HG02571 (cell line): ENCODE results near the gene MED16.
"Not testable (repeated sequence)": the region's sequence is repeated elsewhere in the genome, so short reads cannot be mapped to it uniquely, and the experiment has no call there.

Source experiments
- ATAC-seq: cut with Tn5 transposase; IDR thresholded peaks from one replicate; pipeline ENCODE4 v1.9.1; 2021; ENCODE audit warnings: mild to moderate bottlenecking, moderate library complexity; ENCODE audit not compliant: unreplicated experiment

MED16 gene

DNA sequence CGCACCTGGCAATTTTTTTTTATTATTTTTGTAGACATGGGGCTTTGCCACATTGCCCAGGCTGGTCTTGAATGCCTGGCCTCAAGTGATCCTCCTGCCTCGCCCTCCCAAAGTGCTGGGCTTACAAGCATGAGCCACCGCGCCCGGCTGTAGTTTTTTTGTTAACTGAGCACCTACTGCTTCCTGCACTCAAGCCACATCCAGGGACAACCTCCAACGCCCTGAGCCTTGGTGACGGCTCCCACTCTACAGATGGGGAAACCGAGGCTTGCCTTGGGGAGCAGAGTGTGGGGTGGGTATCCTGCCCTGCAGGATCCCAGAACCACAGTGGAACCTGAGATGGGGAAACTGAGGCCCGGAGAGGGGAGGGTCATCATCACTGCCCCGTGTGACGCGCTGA is 37.8 kb downstream of the MED16 start:
- ATAC-seq, result no peak

DNA sequence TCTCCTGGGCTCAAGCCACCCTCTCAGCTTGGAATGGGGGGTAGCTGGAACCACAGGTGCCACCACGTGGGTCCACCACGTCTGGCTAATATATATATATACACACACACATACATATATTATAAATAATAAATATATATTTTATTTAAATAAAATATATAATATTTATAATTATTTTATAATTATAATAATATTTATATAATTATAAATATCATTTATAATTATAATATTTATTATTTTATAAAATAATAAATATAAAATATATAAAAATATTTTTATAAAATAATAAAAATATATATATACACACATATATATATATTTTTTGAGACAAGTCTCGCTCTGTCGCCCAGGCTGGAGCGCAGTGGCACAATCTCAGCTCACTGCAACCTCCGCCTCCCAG is 38.4 kb downstream of the MED16 start:
- no peak for ATAC-seq

GRCh38 chr19:853614-854220 is 39.3 kb downstream of the MED16 start:
- not testable (repeated sequence) for ATAC-seq

- ATAC-seq, result no peak
These were observed 39.9 kb downstream of the MED16 start for GRCh38 chr19:853014-853585.

DNA sequence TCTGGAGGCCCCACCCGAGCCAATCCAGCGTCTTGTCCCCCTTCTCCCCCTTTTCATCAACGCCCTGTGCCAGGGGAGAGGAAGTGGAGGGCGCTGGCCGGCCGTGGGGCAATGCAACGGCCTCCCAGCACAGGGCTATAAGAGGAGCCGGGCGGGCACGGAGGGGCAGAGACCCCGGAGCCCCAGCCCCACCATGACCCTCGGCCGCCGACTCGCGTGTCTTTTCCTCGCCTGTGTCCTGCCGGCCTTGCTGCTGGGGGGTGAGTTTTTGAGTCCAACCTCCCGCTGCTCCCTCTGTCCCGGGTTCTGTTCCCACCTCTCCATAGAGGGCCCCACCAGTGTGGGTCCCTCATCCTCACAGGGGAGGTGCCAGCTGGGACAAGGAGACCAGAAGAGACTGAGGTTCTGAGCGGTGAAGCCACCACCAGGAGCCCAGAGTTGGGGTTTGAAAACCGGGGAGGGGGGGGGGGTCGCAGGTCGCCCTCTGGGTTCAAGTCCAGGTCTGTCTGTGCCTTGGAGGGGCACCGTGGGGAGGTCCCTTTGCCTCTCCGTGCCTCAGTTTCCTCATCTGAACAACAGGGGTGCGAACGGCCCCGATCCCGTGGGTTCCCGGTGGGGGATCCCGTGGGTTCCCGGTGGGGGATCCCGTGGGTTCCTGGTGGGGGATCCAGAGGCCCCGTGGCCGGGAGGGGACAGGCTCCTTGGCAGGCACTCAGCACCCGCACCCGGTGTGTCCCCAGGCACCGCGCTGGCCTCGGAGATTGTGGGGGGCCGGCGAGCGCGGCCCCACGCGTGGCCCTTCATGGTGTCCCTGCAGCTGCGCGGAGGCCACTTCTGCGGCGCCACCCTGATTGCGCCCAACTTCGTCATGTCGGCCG is 40.6 kb downstream of the MED16 start, which contains the start of gene ELANE:
ELANE (plus strand) TSS at position 168 of the 878 bp plus-strand sequence; CDS start at position 194, 26 bp downstream.
- ATAC-seq, result no peak

DNA sequence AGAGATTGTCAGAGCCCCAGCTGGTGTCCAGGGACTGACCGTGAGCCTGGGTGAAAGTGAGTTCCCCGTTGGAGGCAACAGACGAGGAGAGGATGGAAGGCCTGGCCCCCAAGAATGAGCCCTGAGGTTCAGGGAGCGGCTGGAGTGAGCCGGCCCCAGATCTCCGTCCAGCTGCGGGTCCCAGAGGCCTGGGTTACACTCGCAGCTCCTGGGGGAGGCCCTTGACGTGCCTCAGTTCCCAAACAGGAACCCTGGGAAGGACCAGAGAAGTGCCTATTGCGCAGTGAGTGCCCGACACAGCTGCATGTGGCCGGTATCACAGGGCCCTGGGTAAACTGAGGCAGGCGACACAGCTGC is 42.0 kb downstream of the MED16 start:
- ATAC-seq, result no peak

DNA sequence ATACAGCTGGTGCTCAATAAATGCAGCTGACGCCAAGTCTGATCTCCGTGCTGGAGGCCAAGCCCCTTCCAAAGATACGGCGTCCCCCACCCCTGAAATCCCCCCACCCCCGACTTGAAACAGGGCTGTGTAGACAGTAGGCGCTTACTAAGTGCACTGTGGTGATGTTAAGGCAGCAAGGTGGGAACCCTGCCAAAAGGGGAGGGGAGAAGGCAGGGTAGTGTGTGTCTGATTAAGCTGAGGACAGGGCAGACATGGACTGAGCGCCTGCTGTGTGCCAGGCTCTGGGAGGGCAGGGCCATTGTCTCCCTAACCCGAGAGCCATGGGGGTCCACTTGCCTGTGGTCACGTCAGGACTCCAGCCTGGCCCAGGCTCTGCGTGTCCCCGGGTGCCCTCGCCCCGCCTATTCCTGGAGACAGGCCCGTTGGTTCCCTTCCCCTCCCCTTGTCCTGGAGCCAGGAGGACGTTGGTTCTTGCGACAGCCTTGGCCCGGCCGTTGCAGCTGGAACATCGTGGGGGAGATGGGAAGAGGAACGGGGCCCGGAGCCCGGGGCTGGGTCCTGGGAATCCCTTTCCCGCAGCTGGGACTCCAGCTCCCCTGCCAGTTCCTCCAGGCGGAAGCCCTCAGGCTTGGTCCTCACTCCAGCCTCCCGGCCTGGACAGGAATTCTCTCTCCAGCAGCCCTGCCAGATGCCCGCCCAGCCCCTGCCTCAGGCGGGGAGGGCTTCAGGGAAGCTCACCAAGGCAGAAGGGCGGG is 42.6 kb downstream of the MED16 start:
- no peak for ATAC-seq

DNA sequence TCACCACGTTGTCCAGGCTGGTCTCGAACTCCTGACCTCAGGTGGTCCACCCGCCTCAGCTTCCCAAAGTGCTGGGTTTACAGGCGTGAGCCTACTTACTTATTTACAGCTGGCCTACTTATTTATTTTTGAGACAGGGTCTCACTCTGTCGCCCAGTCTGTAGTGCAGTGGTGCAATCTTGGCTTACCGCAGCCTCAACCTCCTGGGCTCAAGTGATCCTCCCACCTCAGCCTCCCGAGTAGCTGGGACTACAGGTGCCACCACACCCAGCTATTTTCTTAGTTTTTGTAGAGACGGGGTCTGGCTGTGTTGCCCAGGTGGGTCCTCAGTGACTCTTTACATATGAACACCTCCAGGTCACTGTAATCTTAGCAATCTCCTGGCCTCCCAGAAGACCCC is 43.8 kb downstream of the MED16 start:
- not testable (repeated sequence) for ATAC-seq

DNA sequence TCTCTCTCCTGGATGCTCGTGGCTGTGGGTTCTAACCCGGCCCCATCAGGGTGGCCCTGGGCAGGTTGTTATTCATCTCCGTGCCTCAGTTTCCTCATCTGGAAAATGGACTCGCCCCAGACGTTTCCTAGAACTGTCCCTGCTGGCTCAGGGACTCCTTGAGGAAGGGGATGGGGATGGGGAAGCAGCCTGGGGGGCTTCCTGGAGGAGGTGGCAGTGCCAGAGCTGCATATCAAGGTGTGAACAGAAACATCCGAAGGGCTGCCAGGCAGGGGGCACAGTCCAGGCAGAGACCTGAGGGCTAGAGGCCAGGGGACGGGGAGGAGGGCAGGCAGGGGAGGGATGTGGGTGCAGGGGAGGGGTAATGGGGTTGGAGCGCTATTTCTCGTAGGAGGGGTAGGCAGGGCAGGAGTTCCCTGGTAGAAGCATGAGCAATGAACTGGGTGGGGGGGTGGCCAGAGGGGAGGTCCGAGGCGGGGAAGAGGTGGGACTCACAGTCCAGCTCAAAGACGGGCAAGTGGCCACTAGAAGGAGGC is 44.5 kb downstream of the MED16 start:
- no peak for ATAC-seq

DNA sequence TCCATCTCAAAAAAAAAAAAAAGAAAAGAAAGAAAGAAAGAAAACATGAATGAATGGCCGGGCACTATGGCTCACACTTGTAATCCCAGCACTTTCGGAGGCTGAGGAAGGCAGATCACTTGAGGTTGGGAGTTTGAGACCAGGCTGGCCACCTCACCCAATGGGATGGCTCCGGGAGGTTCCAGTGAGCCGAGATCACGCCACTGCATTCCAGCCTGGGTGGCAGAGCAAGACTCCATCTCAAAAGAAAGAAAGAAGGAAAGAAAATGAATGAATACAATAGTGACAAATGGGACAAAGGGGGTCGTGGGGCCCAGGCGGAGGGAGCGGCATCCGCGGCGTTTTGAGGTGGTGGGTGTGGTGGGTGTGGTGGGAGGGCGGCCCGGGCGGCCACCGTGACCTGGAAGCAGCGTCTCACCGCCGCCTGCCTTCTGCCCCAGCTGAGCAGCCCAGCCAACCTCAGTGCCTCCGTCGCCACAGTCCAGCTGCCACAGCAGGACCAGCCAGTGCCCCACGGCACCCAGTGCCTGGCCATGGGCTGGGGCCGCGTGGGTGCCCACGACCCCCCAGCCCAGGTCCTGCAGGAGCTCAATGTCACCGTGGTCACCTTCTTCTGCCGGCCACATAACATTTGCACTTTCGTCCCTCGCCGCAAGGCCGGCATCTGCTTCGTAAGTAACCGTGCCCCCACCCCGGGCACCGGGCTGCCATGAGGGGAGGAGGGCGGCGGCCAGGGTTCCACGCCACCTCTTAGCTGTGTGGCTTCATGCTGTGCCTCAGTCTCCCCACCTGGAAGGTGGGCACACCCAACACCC is 47.1 kb downstream of the MED16 start:
- no peak for ATAC-seq

- ATAC-seq, result no peak
These were observed 48.4 kb downstream of the MED16 start for GRCh38 chr19:844546-844971.

GRCh38 chr19:843836-844545 is 49.0 kb downstream of the MED16 start:
- no peak for ATAC-seq

DNA sequence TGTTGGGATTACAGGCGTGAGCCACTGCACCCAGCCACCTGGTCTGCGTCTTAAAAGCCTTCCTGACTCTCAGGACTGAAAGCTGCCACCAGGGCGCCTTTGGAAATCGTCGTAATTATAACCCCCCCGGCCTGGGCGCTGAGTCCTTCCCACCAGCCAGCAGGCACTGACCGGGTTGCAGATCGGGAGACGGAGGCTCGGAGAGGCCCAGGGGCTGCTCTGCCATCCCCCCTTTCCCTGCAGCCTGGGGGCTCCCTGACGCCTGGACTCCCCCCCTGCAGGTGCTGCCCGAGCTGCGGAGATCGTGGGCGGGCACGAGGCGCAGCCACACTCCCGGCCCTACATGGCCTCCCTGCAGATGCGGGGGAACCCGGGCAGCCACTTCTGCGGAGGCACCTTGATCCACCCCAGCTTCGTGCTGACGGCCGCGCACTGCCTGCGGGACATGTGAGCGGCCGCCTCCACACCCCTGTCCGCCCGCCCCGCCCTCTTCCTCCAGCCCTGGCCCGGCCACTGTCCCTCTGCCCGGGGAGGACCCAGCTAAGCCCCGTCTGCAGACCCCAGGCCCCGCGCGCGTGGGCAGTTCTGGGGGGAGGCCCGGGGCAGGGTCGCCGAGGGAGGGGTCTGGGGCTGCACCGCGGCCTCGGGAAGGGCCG is 49.7 kb downstream of the MED16 start:
- no peak for ATAC-seq

GRCh38 chr19:842802-843179 is 50.2 kb downstream of the MED16 start:
- not testable (repeated sequence) for ATAC-seq

GRCh38 chr19:840519-841206 is 52.3 kb downstream of the MED16 start, which contains the start of gene PRTN3:
Gene PRTN3 (plus strand): TSS chr19:840999. CDS start chr19:841009, 10 bp downstream.
- ATAC-seq, result no peak

DNA sequence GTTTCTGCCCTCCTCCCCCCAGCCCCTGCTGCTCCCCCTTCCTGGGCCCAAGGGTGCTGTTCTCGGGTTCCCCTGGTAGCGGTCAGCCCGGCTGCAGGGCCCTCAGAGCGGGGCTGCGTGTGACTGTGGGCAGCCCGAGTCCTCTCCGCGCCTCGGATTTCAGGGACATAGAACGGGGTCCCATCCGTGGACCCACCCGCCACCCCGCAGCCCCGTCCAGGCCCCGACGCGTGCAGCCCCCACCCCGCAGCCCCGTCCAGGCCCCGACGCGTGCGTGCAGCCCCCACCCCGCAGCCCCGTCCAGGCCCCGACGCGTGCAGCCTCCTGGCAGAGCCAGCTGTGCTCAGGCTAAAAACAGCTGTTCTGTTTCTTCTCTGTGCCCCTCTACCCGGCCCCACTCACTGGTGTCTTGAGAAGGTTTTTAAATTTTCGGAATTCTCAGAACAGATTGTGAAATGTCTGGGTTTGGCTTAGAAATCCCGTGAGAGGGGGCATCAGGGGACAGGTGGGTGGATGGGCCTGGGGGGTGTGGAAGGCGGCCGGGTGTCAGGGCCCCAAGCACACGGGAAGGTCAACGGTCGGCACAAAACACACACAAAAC is 57.7 kb downstream of the MED16 start:
- no peak for ATAC-seq

GRCh38 chr19:834216-834615 is 58.8 kb downstream of the MED16 start:
- ATAC-seq, result no peak
